Endothelial cell of hepatic sinusoid (primary cell): ENCODE data around the gene ID2.
"Not testable (repeated sequence)": the region's sequence is repeated elsewhere in the genome, so short reads cannot be mapped to it uniquely, and the experiment has no call there.

Experiments
- in situ Hi-C: cut with HindIII; loops from 2 replicates; pipeline ENCODE4 v1.10.0; 2017; ENCODE audit warnings: low sequenced_read_pairs

The ID2 gene

DNA sequence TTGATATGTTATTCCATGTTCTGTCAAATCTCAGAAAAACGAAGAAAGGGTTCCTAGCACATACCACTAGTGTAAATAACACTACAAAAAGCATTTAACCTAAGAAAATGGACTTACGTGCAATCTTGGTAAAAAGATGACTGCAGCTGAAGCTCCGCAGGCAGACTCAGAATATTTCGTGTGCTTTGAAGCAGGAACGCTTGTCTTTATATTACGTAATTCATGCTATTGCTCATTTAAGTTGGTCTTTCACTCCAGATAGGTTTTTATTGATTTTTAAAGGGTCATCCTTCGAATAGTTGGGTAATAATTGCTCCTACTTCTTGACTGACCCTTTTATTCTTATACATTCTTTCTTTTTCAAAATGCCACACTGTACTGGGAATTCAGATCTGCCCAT, 44.0 kb downstream of the ID2 start:
- in situ Hi-C loops = no loop called here

DNA sequence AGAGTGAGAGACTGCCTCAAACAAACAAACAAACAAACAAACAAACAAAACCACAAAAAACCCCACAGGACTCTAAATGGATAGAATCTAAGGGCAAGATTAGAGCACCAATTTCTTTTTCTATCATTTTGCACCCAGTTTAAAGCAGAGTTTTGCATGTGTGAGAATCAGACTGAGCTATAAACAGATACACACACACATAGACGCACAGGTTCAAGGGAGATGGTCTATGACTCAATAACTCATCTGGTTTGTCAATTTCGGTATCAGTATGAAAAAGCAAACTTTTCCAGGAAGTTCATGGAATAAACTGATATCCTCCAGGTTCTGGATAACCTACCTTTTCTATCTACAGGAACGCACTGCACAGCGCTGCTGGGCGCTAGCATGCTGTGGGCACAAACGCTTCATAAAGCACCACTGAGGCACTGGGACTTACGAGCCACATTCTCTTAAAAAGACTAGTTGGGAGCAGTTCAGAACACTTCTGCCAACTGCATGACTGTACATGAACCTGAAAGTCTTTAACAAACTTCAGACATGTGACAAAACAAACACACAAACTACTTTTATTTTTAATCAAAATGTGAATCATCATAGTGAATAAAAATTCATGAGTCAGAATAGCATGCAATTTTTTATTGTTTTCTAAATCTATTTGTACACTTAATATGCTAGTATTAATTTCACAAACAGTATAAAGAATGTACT, 46.6 kb downstream of the ID2 start:
- in situ Hi-C loops = no loop called here

DNA sequence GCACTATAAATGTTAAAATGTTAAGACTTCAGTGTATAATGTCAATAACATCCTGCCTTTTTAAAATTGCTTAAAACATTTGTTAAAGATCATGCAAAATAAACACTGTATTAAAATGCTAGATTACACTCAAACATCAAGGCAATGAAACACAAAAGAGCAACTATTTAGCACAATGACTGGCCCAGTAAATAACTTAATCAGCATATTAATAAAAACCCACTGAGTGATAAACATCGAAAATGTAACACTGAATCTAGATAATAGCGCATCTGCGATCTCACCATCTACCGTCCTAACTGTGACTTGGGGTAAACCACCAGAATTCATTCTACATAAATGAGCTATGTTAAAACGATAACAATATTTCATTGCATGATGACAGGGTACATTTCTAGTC, 47.2 kb downstream of the ID2 start:
- in situ Hi-C loops = not testable (repeated sequence)

DNA sequence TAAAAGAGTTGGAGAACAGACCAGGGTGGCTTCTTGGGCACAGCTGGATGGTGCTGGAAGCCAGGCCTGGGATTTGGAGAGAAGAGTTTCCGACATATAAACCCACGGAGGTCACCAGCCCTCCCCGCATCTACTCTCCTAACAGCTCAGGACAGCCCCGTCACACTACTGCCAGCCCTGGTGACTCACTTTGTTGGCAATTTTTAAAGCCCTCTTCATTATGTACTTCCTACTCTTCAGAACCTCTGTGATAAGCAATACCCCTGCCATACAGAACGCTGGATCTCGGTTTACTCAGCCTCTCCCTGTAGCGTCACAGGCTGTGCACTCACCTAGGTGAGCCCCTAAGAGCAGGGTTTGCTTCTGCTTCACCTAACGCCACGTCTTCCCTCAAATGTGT, 48.1 kb downstream of the ID2 start:
- in situ Hi-C loops = loop anchor here (5.0 kb wide), 1 partner anchor 33 kb away; no protein-coding TSS in a partner anchor

DNA sequence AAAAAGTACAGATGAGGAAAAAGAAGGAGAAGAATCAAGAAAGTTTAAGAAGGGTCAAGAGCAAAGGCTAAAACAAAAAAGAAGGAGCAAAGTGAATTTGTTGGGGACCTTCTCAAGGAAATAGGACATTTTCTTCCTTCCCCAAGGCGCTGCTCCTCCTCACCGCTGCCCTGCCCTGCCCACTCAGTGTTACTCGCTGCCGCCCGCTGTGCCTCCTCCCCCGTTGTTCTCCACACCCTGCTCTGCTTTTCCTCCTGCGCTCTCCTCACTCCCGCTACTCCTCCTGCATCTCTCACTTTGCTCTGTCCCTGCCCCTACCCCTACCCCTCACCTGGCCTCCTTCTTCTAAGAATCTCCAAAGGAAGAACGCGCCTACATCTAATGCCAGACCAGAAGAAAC, 50.7 kb downstream of the ID2 start:
- in situ Hi-C loops = loop anchor here (5.0 kb wide), 1 partner anchor 35 kb away; no protein-coding TSS in a partner anchor
